Measurements from ENCODE around the gene FSCB.

DNA sequence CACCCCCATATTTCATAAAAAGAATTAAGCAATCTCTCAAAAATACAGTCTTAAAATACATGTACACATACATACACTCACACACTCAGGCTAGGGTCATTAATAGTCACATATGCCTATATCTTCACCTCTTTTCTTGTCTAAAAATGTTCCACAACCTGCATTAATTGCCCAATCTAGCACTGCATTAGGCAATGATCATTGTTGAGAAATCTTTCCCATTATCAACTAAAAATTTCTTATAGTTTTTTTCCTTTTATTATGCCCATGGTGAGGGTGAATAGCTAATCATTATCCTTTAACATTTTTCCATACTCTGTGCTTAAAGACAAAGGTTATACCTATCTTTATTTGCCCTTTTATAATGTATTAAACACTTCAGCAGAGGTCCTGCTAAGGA is 38.3 kb downstream of the FSCB start:
- TF ChIP-seq, protein P1, sequence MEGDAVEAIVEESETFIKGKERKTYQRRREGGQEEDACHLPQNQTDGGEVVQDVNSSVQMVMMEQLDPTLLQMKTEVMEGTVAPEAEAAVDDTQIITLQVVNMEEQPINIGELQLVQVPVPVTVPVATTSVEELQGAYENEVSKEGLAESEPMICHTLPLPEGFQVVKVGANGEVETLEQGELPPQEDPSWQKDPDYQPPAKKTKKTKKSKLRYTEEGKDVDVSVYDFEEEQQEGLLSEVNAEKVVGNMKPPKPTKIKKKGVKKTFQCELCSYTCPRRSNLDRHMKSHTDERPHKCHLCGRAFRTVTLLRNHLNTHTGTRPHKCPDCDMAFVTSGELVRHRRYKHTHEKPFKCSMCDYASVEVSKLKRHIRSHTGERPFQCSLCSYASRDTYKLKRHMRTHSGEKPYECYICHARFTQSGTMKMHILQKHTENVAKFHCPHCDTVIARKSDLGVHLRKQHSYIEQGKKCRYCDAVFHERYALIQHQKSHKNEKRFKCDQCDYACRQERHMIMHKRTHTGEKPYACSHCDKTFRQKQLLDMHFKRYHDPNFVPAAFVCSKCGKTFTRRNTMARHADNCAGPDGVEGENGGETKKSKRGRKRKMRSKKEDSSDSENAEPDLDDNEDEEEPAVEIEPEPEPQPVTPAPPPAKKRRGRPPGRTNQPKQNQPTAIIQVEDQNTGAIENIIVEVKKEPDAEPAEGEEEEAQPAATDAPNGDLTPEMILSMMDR (IDR thresholded peaks at IDR 0.05; ENCODE audit: insufficient read depth, low read depth, low read length): no peak
- no peak for TF ChIP-seq EZH2 (IDR thresholded peaks at IDR 0.05; ENCODE audit: insufficient read depth, low read length)
